B cell (primary cell): ENCODE measurements around the gene NECAB2. TPM values are rescaled to one million over a fixed set of nuclear protein-coding genes. Genes with fewer than 3 reads are reported as not detected.

Experiments
- ATAC-seq: fragments of 200-7000 bp; cut with Tn5 transposase; one replicate; pipeline ENCODE4 v1.10.0; 2021; ENCODE audit warnings: low read depth, mild to moderate bottlenecking, moderate number of reproducible peaks, moderate library complexity
- CTCF ChIA-PET: fragments of 350-600 bp; sonication (Branson Sonifier 250); formaldehyde crosslinking; loops from one replicate; lab custom pipeline; 2021; ENCODE audit warnings: antibody characterized with exemption, inconsistent platforms; lab: Charles Lee
- POLR2A ChIA-PET: fragments of 350-600 bp; sonication (Branson Sonifier 250); formaldehyde crosslinking; loops from one replicate; lab custom pipeline; 2021; ENCODE audit warnings: antibody characterized with exemption; lab: Charles Lee
- DNase-seq: peaks from one replicate; pipeline ENCODE4 v3.0.0; 2013
- H2AFZ ChIP-seq: 2 replicates; pipeline ENCODE4 v1.6.1; 2012; ENCODE audit warnings: mild to moderate bottlenecking, low read depth, low read length; ENCODE audit not compliant: insufficient read depth, poor library complexity, severe bottlenecking
- H3K27ac ChIP-seq, 2 donors: 1 replicate in 1 of 2; 2 replicates in 1 of 2; pipeline ENCODE4 v1.5.1; 2012 to 2013; ENCODE audit warnings: low read length in 2 of 2, mild to moderate bottlenecking in 2 of 2, moderate library complexity in 1 of 2
- H3K27me3 ChIP-seq, 4 experiments: fragments of 200-600 bp in 1 of 4; sonication (generic) in 1 of 4; replicated peaks in 1 of 4; 1 replicate in 2 of 4; 2 replicates in 2 of 4; pipeline versions ENCODE4 v1.6.1 to v1.7.0; 2013 to 2016; ENCODE audit warnings: low read length in 3 of 4, mild to moderate bottlenecking in 2 of 4, mixed read lengths in 1 of 4, moderate library complexity in 1 of 4; ENCODE audit not compliant: insufficient read depth in 4 of 4, control insufficient read depth in 3 of 4; ENCODE audit errors: control extremely low read depth in 1 of 4
- H3K36me3 ChIP-seq, 2 experiments: replicated peaks in 1 of 2; 1 replicate in 1 of 2; 2 replicates in 1 of 2; pipeline versions ENCODE4 v1.6.1 to v1.7.1; 2013; ENCODE audit warnings: low read length in 1 of 2; ENCODE audit not compliant: insufficient read depth in 2 of 2, control insufficient read depth in 1 of 2; ENCODE audit errors: control extremely low read depth in 1 of 2, extremely low read depth in 1 of 2
- H3K4me1 ChIP-seq, 2 donors: fragments of 200-600 bp in 1 of 2; sonication (generic) in 1 of 2; 1 replicate in 1 of 2; 2 replicates in 1 of 2; pipeline versions ENCODE4 v1.5.1 to v1.6.1; 2013 to 2017; ENCODE audit warnings: low read length in 2 of 2; ENCODE audit not compliant: control insufficient read depth in 2 of 2, insufficient read depth in 2 of 2
- H3K4me2 ChIP-seq: replicated peaks from 2 replicates; pipeline ENCODE3; 2012; ENCODE audit warnings: mild to moderate bottlenecking, low read depth, low read length; ENCODE audit not compliant: poor library complexity, severe bottlenecking
- H3K4me3 ChIP-seq, 5 experiments: fragments of 200-600 bp in 1 of 5; sonication (generic) in 1 of 5; 1 replicate in 3 of 5; 2 replicates in 2 of 5; pipeline versions ENCODE4 v1.5.1 to v1.7.0; 2011 to 2016; ENCODE audit warnings: low read length in 4 of 5, mild to moderate bottlenecking in 4 of 5, low read depth in 2 of 5, control low read depth in 1 of 5, moderate library complexity in 1 of 5; ENCODE audit not compliant: insufficient read depth in 1 of 5; ENCODE audit errors: control extremely low read depth in 1 of 5, extremely low read depth in 1 of 5
- H3K79me2 ChIP-seq: fragments of 200-600 bp; sonication (generic); one replicate; pipeline ENCODE4 v1.6.0; 2016; ENCODE audit warnings: low read length; ENCODE audit not compliant: control insufficient read depth, insufficient read depth
- H3K9ac ChIP-seq: fragments of 200-600 bp; sonication (generic); 2 replicates; pipeline ENCODE4 v1.6.1; 2017; ENCODE audit warnings: mild to moderate bottlenecking, low read length, moderate library complexity
- H3K9me3 ChIP-seq, 3 donors: one replicate each; pipeline versions ENCODE4 v1.6.1 to v1.7.1; 2013; ENCODE audit warnings: low read length in 2 of 3; ENCODE audit not compliant: control insufficient read depth in 2 of 3, insufficient read depth in 1 of 3; ENCODE audit errors: control extremely low read depth in 1 of 3
- H4K20me1 ChIP-seq: 2 replicates; pipeline ENCODE4 v1.6.0; 2012; ENCODE audit warnings: mild to moderate bottlenecking, low read length; ENCODE audit not compliant: insufficient read depth, control insufficient read depth, poor library complexity, severe bottlenecking
- H3K27ac Mint-ChIP-seq: one replicate; pipeline ENCODE4 v1.8.0; 2021; ENCODE audit warnings: mixed read lengths
- H3K27me3 Mint-ChIP-seq: one replicate; pipeline ENCODE4 v1.8.0; 2021; ENCODE audit warnings: mixed read lengths
- H3K4me1 Mint-ChIP-seq: one replicate; pipeline ENCODE4 v1.8.0; 2021; ENCODE audit warnings: mixed read lengths
- H3K4me3 Mint-ChIP-seq: one replicate; pipeline ENCODE4 v1.8.0; 2021; ENCODE audit warnings: mixed read lengths
- H3K9me3 Mint-ChIP-seq: one replicate; pipeline ENCODE4 v1.8.0; 2022; ENCODE audit warnings: mixed read lengths; ENCODE audit not compliant: insufficient read depth
- EZH2 ChIP-seq: IDR thresholded peaks from 2 replicates; pipeline ENCODE4 v1.6.1; 2012; ENCODE audit warnings: borderline replicate concordance, low read depth, mild to moderate bottlenecking, moderate library complexity, low read length; ENCODE audit not compliant: insufficient read depth, poor library complexity, severe bottlenecking
- WGBS: methylation state at CpG from one replicate; pipeline ENCODE4 v1.1.5; 2013; ENCODE audit warnings: missing lambda C conversion rate; ENCODE audit not compliant: insufficient coverage; 5-methylcytosine and 5-hydroxymethylcytosine counted together
- intact Hi-C: fragments of 100-400 bp; cut with micrococcal nuclease; formaldehyde crosslinking; loops from one replicate; pipeline ENCODE4 v1.10.0; 2022
- polyA plus RNA-seq: library from polyadenylated mRNA; depleted of rRNA; stranded (reverse); fragments of >200 nt; gene quantifications from 2 replicates; pipeline ENCODE4 v1.2.3, GENCODE V29; 2012
- total RNA-seq, 2 donors: library from RNA; stranded (reverse); fragments of 120-200 nt in 1 of 2; gene quantifications; 1 replicate in 1 of 2; 2 replicates in 1 of 2; pipeline versions ENCODE4 v1.2.3 to v1.2.4, GENCODE V29; 2013 to 2022
- TF ChIP-seq, protein P1 (sequence below): fragments of 200-600 bp; IDR thresholded peaks from one replicate; pipeline ENCODE4 v1.8.0; 2022; ENCODE audit warnings: antibody characterized with exemption, mild to moderate bottlenecking

Gene NECAB2
- total and polyA plus RNA-seq, 2 donors (not counting 1 experiment from before 2014, with no cell fraction given): not detected

DNA sequence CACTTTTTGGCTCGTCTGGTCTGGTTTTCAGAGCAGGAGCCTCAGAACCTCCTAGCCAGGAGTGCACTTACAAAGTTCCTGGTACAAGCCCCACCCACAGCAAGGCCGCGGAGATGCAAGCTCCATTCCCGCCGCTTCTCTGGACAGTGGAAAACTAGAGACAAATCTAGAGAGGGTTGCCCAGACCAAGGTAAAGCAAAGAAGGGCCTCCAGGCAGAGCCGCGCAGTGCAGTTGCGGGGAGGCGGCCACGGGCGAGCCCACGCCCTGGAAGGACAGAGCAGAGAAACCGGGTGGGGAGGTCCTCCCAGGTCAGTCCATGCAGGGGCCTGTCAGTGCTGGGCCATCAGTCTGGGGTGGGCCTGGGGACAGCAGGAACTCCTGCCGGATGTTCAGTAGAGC, 26.0 kb upstream of the NECAB2 start:
- H3K4me3 ChIP-seq: no peak overlapping the region
- Mint-ChIP-seq H3K27me3 (peaks cover 7% of the 10 kb centered on the region), H3K4me3 (no peak overlapping the region), H3K27ac (no peak overlapping the region), H3K4me1 (peaks cover 4% of the 10 kb centered on the region), H3K9me3 (no peaks in the 10 kb centered on the region)
- ATAC-seq (no peak), DNase-seq (no peak)
- no peaks in the 10 kb centered on the region for H3K27me3 ChIP-seq
- H4K20me1 ChIP-seq: no peaks in the 10 kb centered on the region
- TF ChIP-seq EZH2: no peak
- TF ChIP-seq, protein P1, sequence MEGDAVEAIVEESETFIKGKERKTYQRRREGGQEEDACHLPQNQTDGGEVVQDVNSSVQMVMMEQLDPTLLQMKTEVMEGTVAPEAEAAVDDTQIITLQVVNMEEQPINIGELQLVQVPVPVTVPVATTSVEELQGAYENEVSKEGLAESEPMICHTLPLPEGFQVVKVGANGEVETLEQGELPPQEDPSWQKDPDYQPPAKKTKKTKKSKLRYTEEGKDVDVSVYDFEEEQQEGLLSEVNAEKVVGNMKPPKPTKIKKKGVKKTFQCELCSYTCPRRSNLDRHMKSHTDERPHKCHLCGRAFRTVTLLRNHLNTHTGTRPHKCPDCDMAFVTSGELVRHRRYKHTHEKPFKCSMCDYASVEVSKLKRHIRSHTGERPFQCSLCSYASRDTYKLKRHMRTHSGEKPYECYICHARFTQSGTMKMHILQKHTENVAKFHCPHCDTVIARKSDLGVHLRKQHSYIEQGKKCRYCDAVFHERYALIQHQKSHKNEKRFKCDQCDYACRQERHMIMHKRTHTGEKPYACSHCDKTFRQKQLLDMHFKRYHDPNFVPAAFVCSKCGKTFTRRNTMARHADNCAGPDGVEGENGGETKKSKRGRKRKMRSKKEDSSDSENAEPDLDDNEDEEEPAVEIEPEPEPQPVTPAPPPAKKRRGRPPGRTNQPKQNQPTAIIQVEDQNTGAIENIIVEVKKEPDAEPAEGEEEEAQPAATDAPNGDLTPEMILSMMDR: no peak
- no peaks in the 10 kb centered on the region for H3K4me1 ChIP-seq
- H3K4me2 ChIP-seq: no peak overlapping the region
- no peaks in the 10 kb centered on the region for H3K36me3 ChIP-seq
- no peaks in the 10 kb centered on the region for H3K79me2 ChIP-seq
- no peak overlapping the region for H3K9ac ChIP-seq
- ChIA-PET CTCF (no interaction called here), POLR2A (no interaction called here)
- no peaks in the 10 kb centered on the region for H3K9me3 ChIP-seq
- 91% methylated on average over 14 of the region's 14 CpGs for WGBS
- H2AFZ ChIP-seq: no peak overlapping the region
- intact Hi-C loops: no loop called here
- no peak overlapping the region for H3K27ac ChIP-seq

DNA sequence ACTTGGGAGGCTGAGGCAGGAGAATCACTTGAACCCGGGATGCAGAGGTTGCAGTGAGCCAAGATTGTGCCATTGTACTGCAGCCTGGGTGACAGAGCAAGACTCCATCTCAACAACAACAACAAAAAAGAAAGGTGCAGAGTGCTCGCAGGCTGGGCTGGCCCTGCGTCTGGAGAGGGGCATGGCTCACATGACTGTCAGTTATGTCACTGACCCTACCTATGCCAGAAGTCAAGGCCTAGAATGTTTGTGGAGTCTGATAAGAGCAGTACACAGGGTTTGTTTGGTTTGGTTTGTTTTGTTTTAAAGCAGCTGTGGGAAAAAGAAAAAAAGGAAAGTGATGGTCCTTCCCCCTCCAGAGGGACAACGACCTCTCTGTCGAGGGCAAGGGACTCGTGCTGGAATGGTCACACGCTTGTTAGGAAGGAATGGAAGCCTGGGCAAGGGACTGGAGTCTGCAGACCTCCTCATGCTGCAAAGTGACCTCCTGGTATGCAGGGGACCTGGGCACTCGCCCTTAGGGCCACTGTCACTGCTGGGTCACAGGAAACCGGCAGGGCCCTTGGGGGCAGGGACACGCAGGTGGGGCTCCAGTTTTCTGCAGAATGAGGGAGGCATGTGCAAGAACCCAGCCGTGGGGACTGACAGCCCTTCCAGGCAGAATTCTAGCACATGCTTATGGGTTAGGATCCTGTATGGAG, 25.1 kb upstream of the NECAB2 start:
- DNase-seq: no peak
- Histone ChIP-seq H3K4me1 (no peaks in the 10 kb centered on the region), H4K20me1 (no peaks in the 10 kb centered on the region), H3K9ac (no peak overlapping the region), H3K79me2 (no peaks in the 10 kb centered on the region), H3K27ac (no peak overlapping the region), H3K9me3 (no peaks in the 10 kb centered on the region), H2AFZ (no peak overlapping the region), H3K36me3 (no peaks in the 10 kb centered on the region), H3K27me3 (no peaks in the 10 kb centered on the region), H3K4me3 (no peak overlapping the region), H3K4me2 (no peak overlapping the region)
- ChIA-PET POLR2A (no interaction called here), CTCF (no interaction called here)
- Mint-ChIP-seq H3K27ac (no peak overlapping the region), H3K27me3 (peaks cover 7% of the 10 kb centered on the region), H3K4me3 (no peak overlapping the region), H3K4me1 (peaks cover 4% of the 10 kb centered on the region), H3K9me3 (no peaks in the 10 kb centered on the region)
- no peak for ATAC-seq
- WGBS: 87% methylated on average over 8 of the region's 11 CpGs
- TF ChIP-seq EZH2: no peak
- TF ChIP-seq, protein P1: no peak
- intact Hi-C loops: no loop called here
